GM13977 (cell line): ENCODE data around the gene TRIM2.

Experiments
- DNase-seq: peaks from one replicate; pipeline ENCODE4 v3.0.0; 2012; ENCODE audit warnings: low spot score
- CTCF ChIP-seq: IDR thresholded peaks from 2 replicates; pipeline ENCODE4 v1.5.1; 2012; ENCODE audit warnings: mild to moderate bottlenecking, control low read depth; ENCODE audit not compliant: insufficient read depth; ENCODE audit errors: extremely low read depth, missing control alignments
- in situ Hi-C: fragments of 300-500 bp; cut with MboI; formaldehyde crosslinking; loops from one replicate; pipeline ENCODE4 v1.12.0; 2022; ENCODE audit warnings: low sequenced_read_pairs, low pct_unique_long_range_greater_than_20kb, mixed read lengths, inconsistent platforms; ENCODE audit not compliant: unreplicated experiment

Gene TRIM2

GRCh38 chr4:153290134-153290533 is 85.9 kb downstream of the TRIM2 start:
- no peak for TF ChIP-seq CTCF
- no peak for DNase-seq
- in situ Hi-C loops, result no loop called here

- no peak for DNase-seq
- in situ Hi-C loops, result no loop called here
- TF ChIP-seq CTCF, result no peak
Measured at GRCh38 chr4:153291562-153291961, 87.3 kb downstream of the TRIM2 start.

GRCh38 chr4:153292897-153293741 is 88.9 kb downstream of the TRIM2 start:
- no peak for TF ChIP-seq CTCF
- in situ Hi-C loops, result no loop called here
- no peak for DNase-seq

GRCh38 chr4:153293742-153294057 is 89.5 kb downstream of the TRIM2 start:
- in situ Hi-C loops, result no loop called here
- no peak for TF ChIP-seq CTCF
- DNase-seq, result no peak

- TF ChIP-seq CTCF, result no peak
- in situ Hi-C loops, result no loop called here
- no peak for DNase-seq
Measured at GRCh38 chr4:153294631-153295030, 90.4 kb downstream of the TRIM2 start.

- no peak for DNase-seq
- no peak for TF ChIP-seq CTCF
- in situ Hi-C loops, result no loop called here
Measured at GRCh38 chr4:153295131-153295755, 91.0 kb downstream of the TRIM2 start.
